ENCODE data around the gene TBX18. TPM values are rescaled to one million over a fixed set of nuclear protein-coding genes. Genes with fewer than 3 reads are reported as not detected.

Gene TBX18
- total RNA-seq, 4 donors from 2014 or later, result 21.9 to 34.4 (median 30.3) TPM

GRCh38 chr6:84762220-84763002, 2.0 kb downstream of the TBX18 start:
- TF ChIP-seq, protein P1, sequence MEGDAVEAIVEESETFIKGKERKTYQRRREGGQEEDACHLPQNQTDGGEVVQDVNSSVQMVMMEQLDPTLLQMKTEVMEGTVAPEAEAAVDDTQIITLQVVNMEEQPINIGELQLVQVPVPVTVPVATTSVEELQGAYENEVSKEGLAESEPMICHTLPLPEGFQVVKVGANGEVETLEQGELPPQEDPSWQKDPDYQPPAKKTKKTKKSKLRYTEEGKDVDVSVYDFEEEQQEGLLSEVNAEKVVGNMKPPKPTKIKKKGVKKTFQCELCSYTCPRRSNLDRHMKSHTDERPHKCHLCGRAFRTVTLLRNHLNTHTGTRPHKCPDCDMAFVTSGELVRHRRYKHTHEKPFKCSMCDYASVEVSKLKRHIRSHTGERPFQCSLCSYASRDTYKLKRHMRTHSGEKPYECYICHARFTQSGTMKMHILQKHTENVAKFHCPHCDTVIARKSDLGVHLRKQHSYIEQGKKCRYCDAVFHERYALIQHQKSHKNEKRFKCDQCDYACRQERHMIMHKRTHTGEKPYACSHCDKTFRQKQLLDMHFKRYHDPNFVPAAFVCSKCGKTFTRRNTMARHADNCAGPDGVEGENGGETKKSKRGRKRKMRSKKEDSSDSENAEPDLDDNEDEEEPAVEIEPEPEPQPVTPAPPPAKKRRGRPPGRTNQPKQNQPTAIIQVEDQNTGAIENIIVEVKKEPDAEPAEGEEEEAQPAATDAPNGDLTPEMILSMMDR (IDR thresholded peaks at IDR 0.05; ENCODE audit: low read depth), result no peak

- TF ChIP-seq, protein P1 (IDR thresholded peaks at IDR 0.05; ENCODE audit: low read depth), result no peak
Measured at GRCh38 chr6:84758486-84758885, 5.9 kb downstream of the TBX18 start.

GRCh38 chr6:84756877-84757276, 7.5 kb downstream of the TBX18 start:
- TF ChIP-seq, protein P1 (IDR thresholded peaks at IDR 0.05; ENCODE audit: low read depth), result no peak

GRCh38 chr6:84756466-84756865, 7.9 kb downstream of the TBX18 start:
- TF ChIP-seq, protein P1 (IDR thresholded peaks at IDR 0.05; ENCODE audit: low read depth), result no peak

- TF ChIP-seq, protein P1 (IDR thresholded peaks at IDR 0.05; ENCODE audit: low read depth), result no peak
Measured at GRCh38 chr6:84753173-84753572, 11.2 kb downstream of the TBX18 start.

GRCh38 chr6:84752118-84752850, 12.1 kb downstream of the TBX18 start:
- TF ChIP-seq, protein P1 (IDR thresholded peaks at IDR 0.05; ENCODE audit: low read depth), result no peak

- TF ChIP-seq, protein P1 (IDR thresholded peaks at IDR 0.05; ENCODE audit: low read depth), result no peak
Measured at GRCh38 chr6:84749181-84749580, 15.2 kb downstream of the TBX18 start.

Data from subcutaneous adipose tissue (tissue), 4 donors.